WTC11 (cell line): Measurements from ENCODE around the gene UHMK1. TPM values are rescaled to one million over a fixed set of nuclear protein-coding genes. Genes with fewer than 3 reads are reported as not detected.

Experiments used
- GTF2I ChIP-seq: fragments of 250-450 bp; sonication (Bioruptor Pico); conservative IDR thresholded peaks from 2 replicates; pipeline ENCODE4 v1.4.0; 2021; ENCODE audit warnings: mild to moderate bottlenecking
- IRF2 ChIP-seq: sonication (generic); formaldehyde crosslinking; IDR thresholded peaks from 2 replicates; pipeline ENCODE4 v1.8.0; 2022; ENCODE audit warnings: low read depth, missing genetic modification reagents, borderline replicate concordance
- JUN ChIP-seq: sonication (generic); formaldehyde crosslinking; IDR thresholded peaks from 2 replicates; pipeline ENCODE4 v1.8.0; 2023; ENCODE audit warnings: mild to moderate bottlenecking, missing genetic modification reagents
- MXD4 ChIP-seq: fragments of 250-450 bp; sonication (Bioruptor Pico); IDR thresholded peaks from 2 replicates; pipeline ENCODE4 v1.8.0; 2021; ENCODE audit warnings: mild to moderate bottlenecking, moderate library complexity, borderline replicate concordance
- RELA ChIP-seq: sonication (generic); formaldehyde crosslinking; IDR thresholded peaks from 2 replicates; pipeline ENCODE4 v1.8.1; 2022; ENCODE audit warnings: missing genetic modification reagents, mild to moderate bottlenecking, borderline replicate concordance
- SOX15 ChIP-seq: fragments of 250-450 bp; sonication (Bioruptor Pico); IDR thresholded peaks from 2 replicates; pipeline ENCODE4 v1.9.0; 2021; ENCODE audit warnings: mild to moderate bottlenecking
- TCF7 ChIP-seq: sonication (generic); formaldehyde crosslinking; IDR thresholded peaks from 2 replicates; pipeline ENCODE4 v1.8.0; 2022; ENCODE audit warnings: mild to moderate bottlenecking, low read depth, missing genetic modification reagents, moderate library complexity
- TEAD1 ChIP-seq: sonication (generic); formaldehyde crosslinking; IDR thresholded peaks from 2 replicates; pipeline ENCODE4 v1.8.0; 2022; ENCODE audit warnings: mild to moderate bottlenecking, missing genetic modification reagents
- ZBTB21 ChIP-seq: sonication (generic); formaldehyde crosslinking; IDR thresholded peaks from 2 replicates; pipeline ENCODE4 v1.8.1; 2023; ENCODE audit warnings: mild to moderate bottlenecking, missing genetic modification reagents, borderline replicate concordance
- ZNF263 ChIP-seq: sonication (generic); formaldehyde crosslinking; IDR thresholded peaks from 2 replicates; pipeline ENCODE4 v1.8.1; 2022; ENCODE audit warnings: low read depth, mild to moderate bottlenecking, moderate library complexity, missing genetic modification reagents
- ZNF396 ChIP-seq: fragments of 250-450 bp; sonication (Bioruptor Pico); IDR thresholded peaks from 2 replicates; pipeline ENCODE4 v1.8.0; 2021; ENCODE audit warnings: mild to moderate bottlenecking, moderate library complexity, borderline replicate concordance
- total RNA-seq: library from RNA; stranded (reverse); gene quantifications from 3 replicates; pipeline ENCODE4 v1.2.3, GENCODE V29; 2021
- TF ChIP-seq, protein P1 (sequence below): sonication (generic); formaldehyde crosslinking; IDR thresholded peaks from 2 replicates; pipeline ENCODE4 v1.8.0; 2023; ENCODE audit warnings: mild to moderate bottlenecking, missing genetic modification reagents
- TF ChIP-seq, protein P2 (sequence below): sonication (generic); formaldehyde crosslinking; conservative IDR thresholded peaks from 2 replicates; pipeline ENCODE4 v1.8.1; 2022; ENCODE audit warnings: mild to moderate bottlenecking, missing genetic modification reagents
- TF ChIP-seq, protein P3 (sequence below): sonication (generic); formaldehyde crosslinking; IDR thresholded peaks from 2 replicates; pipeline ENCODE4 v1.8.0; 2022; ENCODE audit warnings: mild to moderate bottlenecking, missing genetic modification reagents
- TF ChIP-seq, protein P4 (sequence below): fragments of 250-450 bp; sonication (Bioruptor Pico); IDR thresholded peaks from 2 replicates; pipeline ENCODE4 v1.9.0; 2021; ENCODE audit warnings: mild to moderate bottlenecking
- TF ChIP-seq, protein P5 (sequence below): fragments of 250-450 bp; sonication (Bioruptor Pico); conservative IDR thresholded peaks from 2 replicates; pipeline ENCODE4 v1.9.0; 2021; ENCODE audit warnings: mild to moderate bottlenecking
- TF ChIP-seq, protein P6 (sequence below): sonication (generic); formaldehyde crosslinking; IDR thresholded peaks from 2 replicates; pipeline ENCODE4 v1.8.1; 2022; ENCODE audit warnings: mild to moderate bottlenecking, missing genetic modification reagents, moderate library complexity, borderline replicate concordance
- TF ChIP-seq, protein P7 (sequence below): fragments of 200-600 bp; IDR thresholded peaks from 2 replicates; pipeline ENCODE4 v1.8.0; 2022; ENCODE audit warnings: antibody characterized with exemption
- TF ChIP-seq, protein P8 (sequence below): sonication (generic); formaldehyde crosslinking; IDR thresholded peaks from 2 replicates; pipeline ENCODE4 v1.8.1; 2023; ENCODE audit warnings: mild to moderate bottlenecking, moderate library complexity, missing genetic modification reagents
- TF ChIP-seq, protein P9 (sequence below): sonication (generic); formaldehyde crosslinking; IDR thresholded peaks from 2 replicates; pipeline ENCODE4 v1.8.1; 2023; ENCODE audit warnings: mild to moderate bottlenecking, missing genetic modification reagents, moderate library complexity
- TF ChIP-seq, protein P10 (sequence below): sonication (generic); formaldehyde crosslinking; IDR thresholded peaks from 2 replicates; pipeline ENCODE4 v1.8.0; 2022; ENCODE audit warnings: mild to moderate bottlenecking, missing genetic modification reagents

Gene UHMK1
- total RNA-seq, 1 experiment from 2014 or later = 20.0 TPM

DNA sequence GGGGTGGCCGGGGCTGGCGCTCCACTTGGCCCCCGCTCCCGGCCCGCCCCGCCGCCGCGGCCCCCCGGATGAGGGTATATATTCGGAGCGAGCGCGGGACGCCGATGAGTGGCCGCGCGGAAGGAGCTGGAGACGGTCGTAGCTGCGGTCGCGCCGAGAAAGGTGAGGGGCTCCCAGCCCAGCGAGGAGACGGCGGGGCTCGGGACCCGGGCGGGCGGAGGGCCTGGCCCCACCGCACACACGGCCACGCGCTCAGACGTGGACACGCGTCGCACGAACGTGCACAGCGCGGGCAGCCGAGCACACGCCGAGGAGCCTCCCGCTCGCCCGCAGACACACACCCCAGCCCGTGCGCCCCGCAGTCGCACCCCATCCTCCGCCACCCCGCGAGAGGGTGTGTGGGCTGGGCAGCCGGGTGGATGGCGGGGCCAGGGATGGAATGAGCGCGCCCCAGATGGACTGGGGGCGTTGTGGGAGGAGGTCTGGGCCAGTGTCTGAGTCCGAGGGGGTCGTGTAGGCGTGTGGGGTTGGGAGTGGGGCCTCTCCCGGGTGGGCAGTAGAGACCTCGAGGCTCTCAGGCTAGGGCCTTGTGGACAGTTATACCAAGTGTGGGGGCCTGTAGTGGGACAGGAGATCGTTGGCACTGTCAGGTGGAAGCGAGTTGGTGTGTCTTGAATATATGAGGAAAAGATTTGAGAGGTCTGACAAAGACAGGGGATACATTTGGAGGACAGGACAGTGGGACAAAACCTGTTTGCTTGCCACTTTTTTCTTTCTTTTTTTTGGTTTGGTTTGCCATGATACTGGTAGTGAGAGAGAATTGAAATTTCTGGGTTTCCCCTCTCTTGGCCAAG lies 64.2 kb downstream of the UHMK1 start, which contains the start of gene UAP1 (continued):
- TF ChIP-seq, protein P1, sequence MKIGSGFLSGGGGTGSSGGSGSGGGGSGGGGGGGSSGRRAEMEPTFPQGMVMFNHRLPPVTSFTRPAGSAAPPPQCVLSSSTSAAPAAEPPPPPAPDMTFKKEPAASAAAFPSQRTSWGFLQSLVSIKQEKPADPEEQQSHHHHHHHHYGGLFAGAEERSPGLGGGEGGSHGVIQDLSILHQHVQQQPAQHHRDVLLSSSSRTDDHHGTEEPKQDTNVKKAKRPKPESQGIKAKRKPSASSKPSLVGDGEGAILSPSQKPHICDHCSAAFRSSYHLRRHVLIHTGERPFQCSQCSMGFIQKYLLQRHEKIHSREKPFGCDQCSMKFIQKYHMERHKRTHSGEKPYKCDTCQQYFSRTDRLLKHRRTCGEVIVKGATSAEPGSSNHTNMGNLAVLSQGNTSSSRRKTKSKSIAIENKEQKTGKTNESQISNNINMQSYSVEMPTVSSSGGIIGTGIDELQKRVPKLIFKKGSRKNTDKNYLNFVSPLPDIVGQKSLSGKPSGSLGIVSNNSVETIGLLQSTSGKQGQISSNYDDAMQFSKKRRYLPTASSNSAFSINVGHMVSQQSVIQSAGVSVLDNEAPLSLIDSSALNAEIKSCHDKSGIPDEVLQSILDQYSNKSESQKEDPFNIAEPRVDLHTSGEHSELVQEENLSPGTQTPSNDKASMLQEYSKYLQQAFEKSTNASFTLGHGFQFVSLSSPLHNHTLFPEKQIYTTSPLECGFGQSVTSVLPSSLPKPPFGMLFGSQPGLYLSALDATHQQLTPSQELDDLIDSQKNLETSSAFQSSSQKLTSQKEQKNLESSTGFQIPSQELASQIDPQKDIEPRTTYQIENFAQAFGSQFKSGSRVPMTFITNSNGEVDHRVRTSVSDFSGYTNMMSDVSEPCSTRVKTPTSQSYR = no peak
- TF ChIP-seq, protein P2, sequence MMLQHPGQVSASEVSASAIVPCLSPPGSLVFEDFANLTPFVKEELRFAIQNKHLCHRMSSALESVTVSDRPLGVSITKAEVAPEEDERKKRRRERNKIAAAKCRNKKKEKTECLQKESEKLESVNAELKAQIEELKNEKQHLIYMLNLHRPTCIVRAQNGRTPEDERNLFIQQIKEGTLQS = no peak
- TF ChIP-seq, protein P3, sequence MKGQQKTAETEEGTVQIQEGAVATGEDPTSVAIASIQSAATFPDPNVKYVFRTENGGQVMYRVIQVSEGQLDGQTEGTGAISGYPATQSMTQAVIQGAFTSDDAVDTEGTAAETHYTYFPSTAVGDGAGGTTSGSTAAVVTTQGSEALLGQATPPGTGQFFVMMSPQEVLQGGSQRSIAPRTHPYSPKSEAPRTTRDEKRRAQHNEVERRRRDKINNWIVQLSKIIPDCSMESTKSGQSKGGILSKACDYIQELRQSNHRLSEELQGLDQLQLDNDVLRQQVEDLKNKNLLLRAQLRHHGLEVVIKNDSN = no peak
- no peak; the same call in 1 of the 2 replicates for TF ChIP-seq TEAD1 (CRISPR knock-in tag)
- TF ChIP-seq ZNF396 (CRISPR knock-in tag) = no peak
- TF ChIP-seq, protein P4, sequence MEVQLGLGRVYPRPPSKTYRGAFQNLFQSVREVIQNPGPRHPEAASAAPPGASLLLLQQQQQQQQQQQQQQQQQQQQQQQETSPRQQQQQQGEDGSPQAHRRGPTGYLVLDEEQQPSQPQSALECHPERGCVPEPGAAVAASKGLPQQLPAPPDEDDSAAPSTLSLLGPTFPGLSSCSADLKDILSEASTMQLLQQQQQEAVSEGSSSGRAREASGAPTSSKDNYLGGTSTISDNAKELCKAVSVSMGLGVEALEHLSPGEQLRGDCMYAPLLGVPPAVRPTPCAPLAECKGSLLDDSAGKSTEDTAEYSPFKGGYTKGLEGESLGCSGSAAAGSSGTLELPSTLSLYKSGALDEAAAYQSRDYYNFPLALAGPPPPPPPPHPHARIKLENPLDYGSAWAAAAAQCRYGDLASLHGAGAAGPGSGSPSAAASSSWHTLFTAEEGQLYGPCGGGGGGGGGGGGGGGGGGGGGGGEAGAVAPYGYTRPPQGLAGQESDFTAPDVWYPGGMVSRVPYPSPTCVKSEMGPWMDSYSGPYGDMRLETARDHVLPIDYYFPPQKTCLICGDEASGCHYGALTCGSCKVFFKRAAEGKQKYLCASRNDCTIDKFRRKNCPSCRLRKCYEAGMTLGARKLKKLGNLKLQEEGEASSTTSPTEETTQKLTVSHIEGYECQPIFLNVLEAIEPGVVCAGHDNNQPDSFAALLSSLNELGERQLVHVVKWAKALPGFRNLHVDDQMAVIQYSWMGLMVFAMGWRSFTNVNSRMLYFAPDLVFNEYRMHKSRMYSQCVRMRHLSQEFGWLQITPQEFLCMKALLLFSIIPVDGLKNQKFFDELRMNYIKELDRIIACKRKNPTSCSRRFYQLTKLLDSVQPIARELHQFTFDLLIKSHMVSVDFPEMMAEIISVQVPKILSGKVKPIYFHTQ (CRISPR knock-in tag) = no peak
- TF ChIP-seq, protein P5, sequence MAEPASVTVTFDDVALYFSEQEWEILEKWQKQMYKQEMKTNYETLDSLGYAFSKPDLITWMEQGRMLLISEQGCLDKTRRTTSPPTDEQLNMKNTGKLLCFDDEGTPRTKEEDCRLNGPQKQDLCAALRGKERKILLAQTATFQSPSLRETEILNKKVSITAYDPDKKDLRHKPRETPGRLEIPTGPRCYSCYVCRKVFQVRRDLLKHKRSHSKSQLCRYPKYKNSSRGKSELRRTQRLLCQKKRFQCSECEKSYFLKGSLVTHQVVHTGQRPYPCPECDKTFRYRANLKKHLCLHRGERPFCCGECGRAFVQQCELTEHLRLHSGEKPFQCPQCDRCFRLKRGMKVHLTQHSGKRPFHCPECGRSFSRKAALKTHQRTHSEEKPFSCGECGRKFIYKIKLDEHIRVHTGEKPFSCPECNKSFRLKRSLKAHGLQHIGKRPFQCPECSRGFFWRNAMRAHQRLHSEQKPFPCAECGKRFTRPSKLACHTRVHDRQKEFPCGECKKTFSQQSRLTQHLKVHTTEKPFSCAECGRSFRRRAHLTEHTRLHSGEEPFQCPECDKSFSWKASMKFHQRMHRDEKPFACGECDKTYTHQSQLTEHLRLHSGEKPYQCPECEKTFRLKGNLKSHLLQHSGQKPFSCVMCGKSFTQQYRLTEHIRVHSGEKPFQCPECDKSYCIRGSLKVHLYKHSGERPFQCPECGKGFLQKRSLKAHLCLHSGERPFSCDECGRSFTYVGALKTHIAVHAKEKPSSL = no peak
- peak; percentile 12; the same call in 1 of the 2 replicates for TF ChIP-seq JUN (CRISPR knock-in tag)
- TF ChIP-seq ZNF263 = 0 out of 2 replicates have a peak, but pooled peaks have one; percentile 24
- TF ChIP-seq GTF2I (CRISPR knock-in tag) = no peak
- TF ChIP-seq, protein P6, sequence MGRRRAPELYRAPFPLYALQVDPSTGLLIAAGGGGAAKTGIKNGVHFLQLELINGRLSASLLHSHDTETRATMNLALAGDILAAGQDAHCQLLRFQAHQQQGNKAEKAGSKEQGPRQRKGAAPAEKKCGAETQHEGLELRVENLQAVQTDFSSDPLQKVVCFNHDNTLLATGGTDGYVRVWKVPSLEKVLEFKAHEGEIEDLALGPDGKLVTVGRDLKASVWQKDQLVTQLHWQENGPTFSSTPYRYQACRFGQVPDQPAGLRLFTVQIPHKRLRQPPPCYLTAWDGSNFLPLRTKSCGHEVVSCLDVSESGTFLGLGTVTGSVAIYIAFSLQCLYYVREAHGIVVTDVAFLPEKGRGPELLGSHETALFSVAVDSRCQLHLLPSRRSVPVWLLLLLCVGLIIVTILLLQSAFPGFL (CRISPR knock-in tag) = no peak
- TF ChIP-seq TCF7 = peak; percentile 58; the same call in 1 of the 2 replicates
- TF ChIP-seq, protein P7, sequence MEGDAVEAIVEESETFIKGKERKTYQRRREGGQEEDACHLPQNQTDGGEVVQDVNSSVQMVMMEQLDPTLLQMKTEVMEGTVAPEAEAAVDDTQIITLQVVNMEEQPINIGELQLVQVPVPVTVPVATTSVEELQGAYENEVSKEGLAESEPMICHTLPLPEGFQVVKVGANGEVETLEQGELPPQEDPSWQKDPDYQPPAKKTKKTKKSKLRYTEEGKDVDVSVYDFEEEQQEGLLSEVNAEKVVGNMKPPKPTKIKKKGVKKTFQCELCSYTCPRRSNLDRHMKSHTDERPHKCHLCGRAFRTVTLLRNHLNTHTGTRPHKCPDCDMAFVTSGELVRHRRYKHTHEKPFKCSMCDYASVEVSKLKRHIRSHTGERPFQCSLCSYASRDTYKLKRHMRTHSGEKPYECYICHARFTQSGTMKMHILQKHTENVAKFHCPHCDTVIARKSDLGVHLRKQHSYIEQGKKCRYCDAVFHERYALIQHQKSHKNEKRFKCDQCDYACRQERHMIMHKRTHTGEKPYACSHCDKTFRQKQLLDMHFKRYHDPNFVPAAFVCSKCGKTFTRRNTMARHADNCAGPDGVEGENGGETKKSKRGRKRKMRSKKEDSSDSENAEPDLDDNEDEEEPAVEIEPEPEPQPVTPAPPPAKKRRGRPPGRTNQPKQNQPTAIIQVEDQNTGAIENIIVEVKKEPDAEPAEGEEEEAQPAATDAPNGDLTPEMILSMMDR = no peak
- TF ChIP-seq, protein P8, sequence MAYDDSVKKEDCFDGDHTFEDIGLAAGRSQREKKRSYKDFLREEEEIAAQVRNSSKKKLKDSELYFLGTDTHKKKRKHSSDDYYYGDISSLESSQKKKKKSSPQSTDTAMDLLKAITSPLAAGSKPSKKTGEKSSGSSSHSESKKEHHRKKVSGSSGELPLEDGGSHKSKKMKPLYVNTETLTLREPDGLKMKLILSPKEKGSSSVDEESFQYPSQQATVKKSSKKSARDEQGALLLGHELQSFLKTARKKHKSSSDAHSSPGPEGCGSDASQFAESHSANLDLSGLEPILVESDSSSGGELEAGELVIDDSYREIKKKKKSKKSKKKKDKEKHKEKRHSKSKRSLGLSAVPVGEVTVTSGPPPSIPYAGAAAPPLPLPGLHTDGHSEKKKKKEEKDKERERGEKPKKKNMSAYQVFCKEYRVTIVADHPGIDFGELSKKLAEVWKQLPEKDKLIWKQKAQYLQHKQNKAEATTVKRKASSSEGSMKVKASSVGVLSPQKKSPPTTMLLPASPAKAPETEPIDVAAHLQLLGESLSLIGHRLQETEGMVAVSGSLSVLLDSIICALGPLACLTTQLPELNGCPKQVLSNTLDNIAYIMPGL = no peak
- peak; percentile 83; the same call in 1 of the 2 replicates for TF ChIP-seq RELA (CRISPR knock-in tag)
- TF ChIP-seq, protein P9, sequence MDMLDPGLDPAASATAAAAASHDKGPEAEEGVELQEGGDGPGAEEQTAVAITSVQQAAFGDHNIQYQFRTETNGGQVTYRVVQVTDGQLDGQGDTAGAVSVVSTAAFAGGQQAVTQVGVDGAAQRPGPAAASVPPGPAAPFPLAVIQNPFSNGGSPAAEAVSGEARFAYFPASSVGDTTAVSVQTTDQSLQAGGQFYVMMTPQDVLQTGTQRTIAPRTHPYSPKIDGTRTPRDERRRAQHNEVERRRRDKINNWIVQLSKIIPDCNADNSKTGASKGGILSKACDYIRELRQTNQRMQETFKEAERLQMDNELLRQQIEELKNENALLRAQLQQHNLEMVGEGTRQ (CRISPR knock-in tag) = no peak
- TF ChIP-seq IRF2 (CRISPR knock-in tag) = no peak
- no peak for TF ChIP-seq ZBTB21 (CRISPR knock-in tag)
- TF ChIP-seq, protein P10, sequence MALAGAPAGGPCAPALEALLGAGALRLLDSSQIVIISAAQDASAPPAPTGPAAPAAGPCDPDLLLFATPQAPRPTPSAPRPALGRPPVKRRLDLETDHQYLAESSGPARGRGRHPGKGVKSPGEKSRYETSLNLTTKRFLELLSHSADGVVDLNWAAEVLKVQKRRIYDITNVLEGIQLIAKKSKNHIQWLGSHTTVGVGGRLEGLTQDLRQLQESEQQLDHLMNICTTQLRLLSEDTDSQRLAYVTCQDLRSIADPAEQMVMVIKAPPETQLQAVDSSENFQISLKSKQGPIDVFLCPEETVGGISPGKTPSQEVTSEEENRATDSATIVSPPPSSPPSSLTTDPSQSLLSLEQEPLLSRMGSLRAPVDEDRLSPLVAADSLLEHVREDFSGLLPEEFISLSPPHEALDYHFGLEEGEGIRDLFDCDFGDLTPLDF = no peak
- TF ChIP-seq MXD4 (CRISPR knock-in tag) = no peak
- no peak for TF ChIP-seq SOX15 (CRISPR knock-in tag)
